HCT116 (cell line): ENCODE data around the gene CCDC157. TPM values are rescaled to one million over a fixed set of nuclear protein-coding genes. Genes with fewer than 3 reads are reported as not detected.

Experiments
- ATAC-seq: fragments of 200-7000 bp; cut with Tn5 transposase; 2 replicates; pipeline ENCODE4 v1.9.1; 2020; ENCODE audit warnings: mild to moderate bottlenecking, moderate library complexity
- BruUV-seq: library from RNA; stranded (reverse); fragments of 400-500 nt; replicated peaks from 2 replicates; lab custom pipeline; 2021; lab: Mats Ljungman, UMichigan
- CTCF ChIA-PET: fragments of 300-600 bp; sonication (Branson Sonifier 250); formaldehyde crosslinking; loops from one replicate; lab custom pipeline; 2021; ENCODE audit warnings: antibody characterized with exemption; lab: Charles Lee
- POLR2A ChIA-PET: fragments of 300-600, 350-600 bp; sonication (Branson Sonifier 250); formaldehyde crosslinking; loops from one replicate; lab custom pipeline; 2021; ENCODE audit warnings: antibody characterized with exemption; lab: Charles Lee
- RAD21 ChIA-PET, 2 experiments: fragments of 300-600 bp; sonication (Branson Sonifier 250); formaldehyde crosslinking; loops; one replicate each; lab custom pipeline; 2023; ENCODE audit warnings: low total read pairs in 2 of 2; ENCODE audit not compliant: uncharacterized antibody in 2 of 2, unreplicated experiment in 2 of 2, low non-redundant PET in 1 of 2; lab: Charles Lee
- DNase-seq: peaks from one replicate; pipeline ENCODE4 v3.0.0-alpha.2; 2010; ENCODE audit warnings: low read depth, low spot score
- H2AFZ ChIP-seq: fragments of 200-600 bp; shearing (Covaris generic), sonication (generic); 2 replicates; pipeline ENCODE4 v1.6.1; 2017; ENCODE audit warnings: low read depth, mixed run types, mixed read lengths, antibody characterized with exemption, low read length; ENCODE audit not compliant: poor library complexity, severe bottlenecking
- H3K27ac ChIP-seq: 2 replicates; pipeline ENCODE4 v1.5.1; 2012; ENCODE audit warnings: low read depth, low read length
- H3K27me3 ChIP-seq: fragments of 200-600 bp; sonication (generic); 2 replicates; pipeline ENCODE4 v1.6.1; 2016; ENCODE audit warnings: mixed run types, low read length, mixed read lengths; ENCODE audit not compliant: insufficient read depth
- H3K36me3 ChIP-seq, 2 experiments: fragments of 200-500 bp in 1 of 2; fragments of 200-600 bp in 1 of 2; sonication (Bioruptor generic) in 1 of 2; sonication (generic) in 1 of 2; 2 replicates each; pipeline versions ENCODE4 v1.5.1 to v1.6.1; 2014 to 2016; ENCODE audit warnings: low read length in 2 of 2, inconsistent platforms in 1 of 2, mixed read lengths in 1 of 2, mixed run types in 1 of 2; ENCODE audit not compliant: insufficient read depth in 2 of 2, control insufficient read depth in 1 of 2
- H3K4me1 ChIP-seq, 2 experiments: fragments of 200-600 bp in 1 of 2; sonication (generic) in 1 of 2; 2 replicates each; pipeline versions ENCODE4 v1.5.1 to v1.6.1; 2012 to 2017; ENCODE audit warnings: low read length in 2 of 2, inconsistent platforms in 1 of 2, mild to moderate bottlenecking in 1 of 2, mixed read lengths in 1 of 2, mixed run types in 1 of 2, moderate library complexity in 1 of 2; ENCODE audit not compliant: insufficient read depth in 2 of 2, control insufficient read depth in 1 of 2
- H3K4me2 ChIP-seq: fragments of 200-600 bp; sonication (generic); 2 replicates; pipeline ENCODE4 v1.6.1; 2017; ENCODE audit warnings: mixed run types, low read length, mixed read lengths
- H3K4me3 ChIP-seq, 2 experiments: fragments of 200-600 bp in 1 of 2; sonication (generic) in 1 of 2; replicated peaks in 1 of 2; 2 replicates each; pipeline ENCODE4 v1.5.1; 2011 to 2016; ENCODE audit warnings: low read length in 2 of 2, control low read depth in 1 of 2, low read depth in 1 of 2, mild to moderate bottlenecking in 1 of 2, mixed read lengths in 1 of 2, mixed run types in 1 of 2
- H3K79me2 ChIP-seq: fragments of 200-600 bp; sonication (generic); 2 replicates; pipeline ENCODE4 v1.6.1; 2017; ENCODE audit warnings: mild to moderate bottlenecking, mixed run types, low read length, moderate library complexity, mixed read lengths; ENCODE audit not compliant: insufficient read depth
- H3K9ac ChIP-seq: fragments of 200-600 bp; sonication (generic); 2 replicates; pipeline ENCODE4 v1.6.1; 2016; ENCODE audit warnings: low read length, mixed read lengths
- H3K9me2 ChIP-seq: fragments of 200-600 bp; sonication (generic), shearing (Covaris generic); 2 replicates; pipeline ENCODE4 v1.6.1; 2017; ENCODE audit warnings: mixed run types, mild to moderate bottlenecking, moderate library complexity; ENCODE audit not compliant: insufficient read depth
- H3K9me3 ChIP-seq, 2 experiments: fragments of 200-500 bp in 1 of 2; fragments of 200-600 bp in 1 of 2; sonication (Bioruptor generic) in 1 of 2; sonication (generic) in 1 of 2; 2 replicates each; pipeline ENCODE4 v1.6.1; 2014 to 2017; ENCODE audit warnings: low read length in 2 of 2, mixed read lengths in 2 of 2, inconsistent platforms in 1 of 2, low read depth in 1 of 2, mild to moderate bottlenecking in 1 of 2, mixed run types in 1 of 2, moderate library complexity in 1 of 2; ENCODE audit not compliant: control insufficient read depth in 1 of 2, insufficient read depth in 1 of 2
- H4K20me1 ChIP-seq: fragments of 200-600 bp; sonication (generic), shearing (Covaris generic); 2 replicates; pipeline ENCODE4 v1.6.1; 2017; ENCODE audit warnings: mixed run types, mild to moderate bottlenecking, moderate library complexity; ENCODE audit not compliant: insufficient read depth
- ATF3 ChIP-seq: IDR thresholded peaks from 2 replicates; pipeline ENCODE4 v1.6.1; 2012
- CBX3 ChIP-seq: IDR thresholded peaks from 2 replicates; pipeline ENCODE4 v1.6.1; 2012; ENCODE audit warnings: low read depth
- EGR1 ChIP-seq: IDR thresholded peaks from 2 replicates; pipeline ENCODE4 v1.6.1; 2012; ENCODE audit warnings: low read depth
- ELF1 ChIP-seq: IDR thresholded peaks from 2 replicates; pipeline ENCODE4 v1.6.1; 2012; ENCODE audit warnings: low read depth, borderline replicate concordance
- FOSL1 ChIP-seq: IDR thresholded peaks from 2 replicates; pipeline ENCODE4 v1.6.1; 2012; ENCODE audit warnings: low read depth
- JUND ChIP-seq: IDR thresholded peaks from 2 replicates; pipeline ENCODE4 v1.6.1; 2012
- POLR2A ChIP-seq: IDR thresholded peaks from 2 replicates; pipeline ENCODE4 v1.7.0; 2011; ENCODE audit warnings: borderline replicate concordance; ENCODE audit not compliant: insufficient read depth, insufficient read length; ENCODE audit errors: extremely low read depth
- REST ChIP-seq: IDR thresholded peaks from 2 replicates; pipeline ENCODE4 v1.6.1; 2012; ENCODE audit warnings: low read depth
- SP1 ChIP-seq: IDR thresholded peaks from 2 replicates; pipeline ENCODE4 v1.6.1; 2012; ENCODE audit warnings: low read depth
- SRF ChIP-seq: IDR thresholded peaks from 2 replicates; pipeline ENCODE4 v1.6.1; 2012; ENCODE audit warnings: low read depth
- TCF7L2 ChIP-seq: IDR thresholded peaks from 2 replicates; pipeline ENCODE4 v1.7.0; 2011; ENCODE audit warnings: borderline replicate concordance, inconsistent platforms; ENCODE audit not compliant: insufficient read depth, insufficient read length; ENCODE audit errors: extremely low read depth
- YY1 ChIP-seq: IDR thresholded peaks from 2 replicates; pipeline ENCODE4 v1.6.1; 2011; ENCODE audit warnings: low read length, low read depth, moderate library complexity, mild to moderate bottlenecking; ENCODE audit not compliant: insufficient replicate concordance; ENCODE audit errors: extremely low read depth
- ZBTB33 ChIP-seq: IDR thresholded peaks from 2 replicates; pipeline ENCODE4 v1.6.1; 2011; ENCODE audit warnings: mild to moderate bottlenecking, low read length, moderate library complexity; ENCODE audit not compliant: insufficient replicate concordance; ENCODE audit errors: extremely low read depth
- ZFX ChIP-seq: fragments of 450-650 bp; IDR thresholded peaks from 2 replicates; pipeline ENCODE4 v1.6.1; 2017
- intact Hi-C: fragments of 100-400 bp; cut with micrococcal nuclease; formaldehyde crosslinking; loops from 2 replicates; pipeline ENCODE4 v1.10.0; 2022
- total RNA-seq: library from RNA; stranded (reverse); gene quantifications from one replicate; pipeline ENCODE4 v1.2.1, GENCODE V29; 2021; ENCODE audit not compliant: unreplicated experiment

CCDC157 gene
- total RNA-seq, 1 experiment from 2014 or later: 2.1 TPM

- BruUV-seq: TSS peak; percentile 59
- POLR2A ChIA-PET: interaction anchor here (0.6 to 4.6 kb wide), 17 partner anchors 10 to 226 kb away, joined by 3 to 40 read pairs (median 6); partner anchors contain the start of genes RNF215, SEC14L2 and TBC1D10A
- DNase-seq: no peak
Observed at GRCh38 chr22:30423301-30423958, 66.6 kb downstream of the CCDC157 start.

More at GRCh38 chr22:30423301-30423958, 66.6 kb downstream of the CCDC157 start:
- peak overlapping the region; percentile 96 for H3K9ac ChIP-seq
- peaks cover 44 to 82% of the 10 kb centered on the region in 2 experiments for H3K4me1 ChIP-seq
- no peaks in the 10 kb centered on the region for H3K9me3 ChIP-seq
- peak overlapping the region; percentile 93 for H3K4me2 ChIP-seq
- no peaks in the 10 kb centered on the region for H4K20me1 ChIP-seq
- H3K27ac ChIP-seq: peak overlapping the region; percentile 98
- peak overlapping the region; percentile 66 to 82 for H3K4me3 ChIP-seq
- ChIA-PET CTCF (interaction anchor here (0.6 to 2.7 kb wide), 13 partner anchors 9 to 146 kb away, joined by 3 to 12 read pairs (median 4); partner anchors contain the start of gene RNF215), RAD21 (interaction anchor here (0.8 to 1.8 kb wide), 5 partner anchors 26 to 136 kb away, joined by 3 to 6 read pairs (median 4); partner anchors contain the start of genes RNF215 (in 1 of the 2) and SEC14L2 (in 1 of the 2))
- TF ChIP-seq ELF1 (no peak), JUND (no peak), FOSL1 (no peak), SP1 (no peak), ATF3 (no peak), CBX3 (no peak), SRF (no peak), EGR1 (no peak), POLR2A (peak; percentile 93), TCF7L2 (no peak), YY1 (no peak), REST (no peak), ZBTB33 (peak; percentile 40), ZFX (peak; percentile 92)
- peaks cover 22% of the 10 kb centered on the region; the same call in 1 of the 2 replicates for H3K79me2 ChIP-seq
- H3K36me3 ChIP-seq: peaks cover 9 to 19% of the 10 kb centered on the region in 2 experiments; a peak in 2 of 4 replicates
- intact Hi-C loops: loop anchor here (10.0 kb wide), 1 partner anchor 661 kb away; the partner anchor contains the start of gene SMTN
- no peaks in the 10 kb centered on the region for H3K27me3 ChIP-seq
- peak; percentile 40 for ATAC-seq
- H3K9me2 ChIP-seq: no peaks in the 10 kb centered on the region
- no peak overlapping the region for H2AFZ ChIP-seq
